ENCODE measurements around the gene OR2AT4. TPM values are rescaled to one million over a fixed set of nuclear protein-coding genes. Genes with fewer than 3 reads are reported as not detected.
"Not testable (repeated sequence)": the region's sequence is repeated elsewhere in the genome, so short reads cannot be mapped to it uniquely, and the experiment has no call there.

The OR2AT4 gene
- total and polyA plus RNA-seq, 5 donors = not detected

GRCh38 chr11:75135021-75135650 lies 38.5 kb upstream of the OR2AT4 start:
- no peak for DNase-seq
- H3K27me3 ChIP-seq (ENCODE audit: control insufficient read depth, insufficient read depth) = no peaks in the 10 kb centered on the region
- WGBS = 80% methylated on average over 5 of the region's 5 CpGs
- H3K4me3 ChIP-seq (ENCODE audit: low read length) = no peak overlapping the region
- no peak overlapping the region for H3K27ac ChIP-seq (ENCODE audit: low read length)
- intact Hi-C loops (cut with DNase I) = no loop called here
- no peaks in the 10 kb centered on the region for H3K9me3 ChIP-seq (ENCODE audit: control insufficient read depth, low read length)
- no peaks in the 10 kb centered on the region for H3K4me1 ChIP-seq (ENCODE audit: control insufficient read depth, insufficient read depth, low read length)
- ATAC-seq = no peak

GRCh38 chr11:75133976-75134375 lies 37.3 kb upstream of the OR2AT4 start:
- no peak overlapping the region for H3K4me3 ChIP-seq (ENCODE audit: low read length)
- H3K4me1 ChIP-seq (ENCODE audit: control insufficient read depth, insufficient read depth, low read length) = no peaks in the 10 kb centered on the region
- ATAC-seq (no peak), DNase-seq (no peak)
- no peaks in the 10 kb centered on the region for H3K9me3 ChIP-seq (ENCODE audit: control insufficient read depth, low read length)
- WGBS = 23% methylated on average over 6 of the region's 6 CpGs
- intact Hi-C loops (cut with DNase I) = no loop called here
- no peaks in the 10 kb centered on the region for H3K27me3 ChIP-seq (ENCODE audit: control insufficient read depth, insufficient read depth)
- H3K27ac ChIP-seq (ENCODE audit: low read length) = no peak overlapping the region

GRCh38 chr11:75132080-75132479 lies 35.4 kb upstream of the OR2AT4 start:
- H3K27me3 ChIP-seq (ENCODE audit: control insufficient read depth, insufficient read depth) = no peaks in the 10 kb centered on the region
- H3K4me3 ChIP-seq (ENCODE audit: low read length) = no peak overlapping the region
- intact Hi-C loops (cut with DNase I) = no loop called here
- 85% methylated on average over 3 of the region's 3 CpGs for WGBS
- DNase-seq = no peak
- H3K4me1 ChIP-seq (ENCODE audit: control insufficient read depth, insufficient read depth, low read length) = no peaks in the 10 kb centered on the region
- H3K9me3 ChIP-seq (ENCODE audit: control insufficient read depth, low read length) = no peaks in the 10 kb centered on the region
- no peak for ATAC-seq
- no peak overlapping the region for H3K27ac ChIP-seq (ENCODE audit: low read length)

GRCh38 chr11:75126564-75126963 lies 29.9 kb upstream of the OR2AT4 start:
- intact Hi-C loops (cut with DNase I) = no loop called here
- no peaks in the 10 kb centered on the region for H3K9me3 ChIP-seq (ENCODE audit: control insufficient read depth, low read length)
- DNase-seq (no peak), ATAC-seq (no peak)
- WGBS = 79% methylated on average over 2 of the region's 2 CpGs
- H3K4me3 ChIP-seq (ENCODE audit: low read length) = no peak overlapping the region
- H3K27ac ChIP-seq (ENCODE audit: low read length) = no peak overlapping the region
- H3K27me3 ChIP-seq (ENCODE audit: control insufficient read depth, insufficient read depth) = no peaks in the 10 kb centered on the region
- H3K4me1 ChIP-seq (ENCODE audit: control insufficient read depth, insufficient read depth, low read length) = no peaks in the 10 kb centered on the region

GRCh38 chr11:75118577-75118976 lies 21.9 kb upstream of the OR2AT4 start:
- no peak overlapping the region for H3K4me3 ChIP-seq (ENCODE audit: low read length)
- 38% methylated on average over 1 of the region's 1 CpG for WGBS
- H3K27ac ChIP-seq (ENCODE audit: low read length) = no peak overlapping the region

GRCh38 chr11:75114465-75114864 lies 17.8 kb upstream of the OR2AT4 start:
- DNase-seq (no peak), ATAC-seq (no peak)
- H3K27me3 ChIP-seq (ENCODE audit: control insufficient read depth, insufficient read depth) = no peaks in the 10 kb centered on the region
- intact Hi-C loops (cut with DNase I) = no loop called here
- H3K27ac ChIP-seq (ENCODE audit: low read length) = no peak overlapping the region
- 83% methylated on average over 2 of the region's 2 CpGs for WGBS
- peaks cover 5% of the 10 kb centered on the region for H3K9me3 ChIP-seq (ENCODE audit: control insufficient read depth, low read length)
- no peaks in the 10 kb centered on the region for H3K4me1 ChIP-seq (ENCODE audit: control insufficient read depth, insufficient read depth, low read length)
- no peak overlapping the region for H3K4me3 ChIP-seq (ENCODE audit: low read length)

More at GRCh38 chr11:75118577-75118976, 21.9 kb upstream of the OR2AT4 start:
- ATAC-seq (no peak), DNase-seq (no peak)
- intact Hi-C loops (cut with DNase I) = no loop called here
- peaks cover 5% of the 10 kb centered on the region for H3K9me3 ChIP-seq (ENCODE audit: control insufficient read depth, low read length)
- H3K27me3 ChIP-seq (ENCODE audit: control insufficient read depth, insufficient read depth) = no peaks in the 10 kb centered on the region
- no peaks in the 10 kb centered on the region for H3K4me1 ChIP-seq (ENCODE audit: control insufficient read depth, insufficient read depth, low read length)

- Histone ChIP-seq H3K4me1 (ENCODE audit: control insufficient read depth, insufficient read depth, low read length) (no peaks in the 10 kb centered on the region), H3K9me3 (ENCODE audit: control insufficient read depth, low read length) (peaks cover 5% of the 10 kb centered on the region), H3K27me3 (ENCODE audit: control insufficient read depth, insufficient read depth) (no peaks in the 10 kb centered on the region), H3K4me3 (ENCODE audit: low read length) (no peak overlapping the region), H3K27ac (ENCODE audit: low read length) (no peak overlapping the region)
- ATAC-seq = no peak
- 28% methylated on average over 1 of the region's 1 CpG for WGBS
- intact Hi-C loops (cut with DNase I) = no loop called here
- no peak for DNase-seq
These were observed 16.4 kb upstream of the OR2AT4 start for GRCh38 chr11:75113030-75113429.

GRCh38 chr11:75112200-75112599 lies 15.5 kb upstream of the OR2AT4 start:
- no peak for DNase-seq
- intact Hi-C loops (cut with DNase I) = no loop called here

GRCh38 chr11:75107187-75107586 lies 10.5 kb upstream of the OR2AT4 start:
- DNase-seq (no peak), ATAC-seq (no peak)
- H3K4me3 ChIP-seq (ENCODE audit: low read length) = no peak overlapping the region
- no peaks in the 10 kb centered on the region for H3K27me3 ChIP-seq (ENCODE audit: control insufficient read depth, insufficient read depth)
- 44% methylated on average over 4 of the region's 4 CpGs for WGBS
- no peaks in the 10 kb centered on the region for H3K9me3 ChIP-seq (ENCODE audit: control insufficient read depth, low read length)
- no peaks in the 10 kb centered on the region for H3K4me1 ChIP-seq (ENCODE audit: control insufficient read depth, insufficient read depth, low read length)
- intact Hi-C loops (cut with DNase I) = no loop called here
- no peak overlapping the region for H3K27ac ChIP-seq (ENCODE audit: low read length)

More at GRCh38 chr11:75112200-75112599, 15.5 kb upstream of the OR2AT4 start:
- no peak for ATAC-seq
- no peaks in the 10 kb centered on the region for H3K27me3 ChIP-seq (ENCODE audit: control insufficient read depth, insufficient read depth)
- no peaks in the 10 kb centered on the region for H3K4me1 ChIP-seq (ENCODE audit: control insufficient read depth, insufficient read depth, low read length)
- H3K9me3 ChIP-seq (ENCODE audit: control insufficient read depth, low read length) = peaks cover 5% of the 10 kb centered on the region
- no peak overlapping the region for H3K4me3 ChIP-seq (ENCODE audit: low read length)
- no peak overlapping the region for H3K27ac ChIP-seq (ENCODE audit: low read length)
- 83% methylated on average over 2 of the region's 2 CpGs for WGBS

- H3K4me3 ChIP-seq (ENCODE audit: low read length); ATAC-seq; H3K4me1 ChIP-seq (ENCODE audit: control insufficient read depth, insufficient read depth, low read length); DNase-seq; intact Hi-C loops (cut with DNase I); H3K27ac ChIP-seq (ENCODE audit: low read length); H3K27me3 ChIP-seq (ENCODE audit: control insufficient read depth, insufficient read depth); H3K9me3 ChIP-seq (ENCODE audit: control insufficient read depth, low read length): not testable (repeated sequence)
- 63% methylated on average over 2 of the region's 2 CpGs for WGBS
These were observed 9.4 kb upstream of the OR2AT4 start for GRCh38 chr11:75105967-75106681.

GRCh38 chr11:75105462-75105925 lies 8.8 kb upstream of the OR2AT4 start:
- Histone ChIP-seq H3K4me3 (ENCODE audit: low read length) (no peak overlapping the region), H3K4me1 (ENCODE audit: control insufficient read depth, insufficient read depth, low read length) (no peaks in the 10 kb centered on the region), H3K27ac (ENCODE audit: low read length) (no peak overlapping the region), H3K9me3 (ENCODE audit: control insufficient read depth, low read length) (no peaks in the 10 kb centered on the region), H3K27me3 (ENCODE audit: control insufficient read depth, insufficient read depth) (no peaks in the 10 kb centered on the region)
- ATAC-seq (no peak), DNase-seq (no peak)
- intact Hi-C loops (cut with DNase I) = no loop called here
- 62% methylated on average over 9 of the region's 9 CpGs for whole genome bisulfite sequencing
